T-helper 2 cell treated with Interferon-gamma antibody and Interleukin-4, amounts not matched to agents 5 μg/mL and 100 μg/mL, for 36 hours (primary cell): Measurements from ENCODE around the gene TBC1D8.

ENCODE experiments used
- DNase-seq: peaks from one replicate; pipeline ENCODE4 v3.0.0; 2021; ENCODE audit warnings: low spot score
- H3K27ac Mint-ChIP-seq: one replicate; pipeline ENCODE4 v1.8.0; 2021; ENCODE audit warnings: mild to moderate bottlenecking, mixed read lengths
- H3K27me3 Mint-ChIP-seq: one replicate; pipeline ENCODE4 v1.8.0; 2021; ENCODE audit warnings: low read depth, mixed read lengths
- H3K36me3 Mint-ChIP-seq: one replicate; pipeline ENCODE4 v1.8.0; 2021; ENCODE audit warnings: low read depth, mixed read lengths
- H3K4me1 Mint-ChIP-seq: one replicate; pipeline ENCODE4 v1.8.0; 2021; ENCODE audit warnings: low read depth, mixed read lengths
- H3K4me3 Mint-ChIP-seq: one replicate; pipeline ENCODE4 v1.8.0; 2022; ENCODE audit warnings: mild to moderate bottlenecking, moderate library complexity, mixed read lengths
- H3K9me3 Mint-ChIP-seq: one replicate; pipeline ENCODE4 v1.8.0; 2021; ENCODE audit warnings: mixed read lengths

The TBC1D8 gene

GRCh38 chr2:100999995-101000394, 151.2 kb downstream of the TBC1D8 start:
- Mint-ChIP-seq H3K27ac (no peak overlapping the region), H3K36me3 (peaks cover 33% of the 10 kb centered on the region), H3K27me3 (no peaks in the 10 kb centered on the region), H3K4me1 (peaks cover 27% of the 10 kb centered on the region), H3K9me3 (peaks cover 6% of the 10 kb centered on the region), H3K4me3 (no peak overlapping the region)
- DNase-seq: no peak

GRCh38 chr2:100998235-100998573, 153.0 kb downstream of the TBC1D8 start:
- peaks cover 6% of the 10 kb centered on the region for H3K9me3 Mint-ChIP-seq
- H3K36me3 Mint-ChIP-seq: peaks cover 15% of the 10 kb centered on the region
- DNase-seq: no peak
- H3K27ac Mint-ChIP-seq: no peak overlapping the region
- no peak overlapping the region for H3K4me3 Mint-ChIP-seq
- H3K27me3 Mint-ChIP-seq: no peaks in the 10 kb centered on the region
- peaks cover 11% of the 10 kb centered on the region for H3K4me1 Mint-ChIP-seq

- no peaks in the 10 kb centered on the region for H3K27me3 Mint-ChIP-seq
- DNase-seq: no peak
- H3K4me1 Mint-ChIP-seq: peaks cover 9% of the 10 kb centered on the region
- H3K4me3 Mint-ChIP-seq: no peak overlapping the region
- peaks cover 9% of the 10 kb centered on the region for H3K36me3 Mint-ChIP-seq
- peaks cover 6% of the 10 kb centered on the region for H3K9me3 Mint-ChIP-seq
- no peak overlapping the region for H3K27ac Mint-ChIP-seq
Observed at GRCh38 chr2:100997509-100998234, 153.5 kb downstream of the TBC1D8 start.

- Mint-ChIP-seq H3K4me3 (no peak overlapping the region), H3K4me1 (peaks cover 4% of the 10 kb centered on the region), H3K36me3 (no peaks in the 10 kb centered on the region), H3K27me3 (no peaks in the 10 kb centered on the region), H3K9me3 (no peaks in the 10 kb centered on the region), H3K27ac (peak overlapping the region; percentile 26)
- DNase-seq: no peak
Observed at GRCh38 chr2:100995309-100996075, 155.7 kb downstream of the TBC1D8 start.

- H3K9me3 Mint-ChIP-seq: no peaks in the 10 kb centered on the region
- no peak for DNase-seq
- H3K36me3 Mint-ChIP-seq: no peaks in the 10 kb centered on the region
- H3K4me1 Mint-ChIP-seq: peaks cover 4% of the 10 kb centered on the region
- H3K27me3 Mint-ChIP-seq: no peaks in the 10 kb centered on the region
- H3K4me3 Mint-ChIP-seq: no peak overlapping the region
- no peak overlapping the region for H3K27ac Mint-ChIP-seq
Observed at GRCh38 chr2:100993294-100993693, 157.9 kb downstream of the TBC1D8 start.

- H3K27me3 Mint-ChIP-seq: no peaks in the 10 kb centered on the region
- H3K36me3 Mint-ChIP-seq: no peaks in the 10 kb centered on the region
- no peak for DNase-seq
- no peaks in the 10 kb centered on the region for H3K9me3 Mint-ChIP-seq
- no peak overlapping the region for H3K27ac Mint-ChIP-seq
- H3K4me3 Mint-ChIP-seq: no peak overlapping the region
- H3K4me1 Mint-ChIP-seq: peaks cover 4% of the 10 kb centered on the region
Observed at GRCh38 chr2:100992262-100992661, 158.9 kb downstream of the TBC1D8 start.

- Mint-ChIP-seq H3K4me1 (peaks cover 4% of the 10 kb centered on the region), H3K27ac (no peak overlapping the region)
Observed at GRCh38 chr2:100991404-100991773, 159.8 kb downstream of the TBC1D8 start.

GRCh38 chr2:100990650-100991403, 160.4 kb downstream of the TBC1D8 start:
- Mint-ChIP-seq H3K9me3 (no peaks in the 10 kb centered on the region), H3K27ac (no peak overlapping the region), H3K4me3 (no peak overlapping the region), H3K4me1 (peaks cover 4% of the 10 kb centered on the region), H3K27me3 (no peaks in the 10 kb centered on the region), H3K36me3 (no peaks in the 10 kb centered on the region)
- DNase-seq: no peak

More at GRCh38 chr2:100991404-100991773, 159.8 kb downstream of the TBC1D8 start:
- no peaks in the 10 kb centered on the region for H3K36me3 Mint-ChIP-seq
- no peak overlapping the region for H3K4me3 Mint-ChIP-seq
- no peaks in the 10 kb centered on the region for H3K9me3 Mint-ChIP-seq
- DNase-seq: no peak
- no peaks in the 10 kb centered on the region for H3K27me3 Mint-ChIP-seq

GRCh38 chr2:100990166-100990565, 161.0 kb downstream of the TBC1D8 start:
- no peaks in the 10 kb centered on the region for H3K9me3 Mint-ChIP-seq
- no peaks in the 10 kb centered on the region for H3K36me3 Mint-ChIP-seq
- H3K27ac Mint-ChIP-seq: no peak overlapping the region
- no peak for DNase-seq
- H3K4me3 Mint-ChIP-seq: no peak overlapping the region
- no peaks in the 10 kb centered on the region for H3K27me3 Mint-ChIP-seq
- H3K4me1 Mint-ChIP-seq: peaks cover 4% of the 10 kb centered on the region

GRCh38 chr2:100989666-100990065, 161.5 kb downstream of the TBC1D8 start:
- peaks cover 5% of the 10 kb centered on the region for H3K4me1 Mint-ChIP-seq
- no peak overlapping the region for H3K27ac Mint-ChIP-seq
- DNase-seq: no peak
- no peaks in the 10 kb centered on the region for H3K36me3 Mint-ChIP-seq
- H3K27me3 Mint-ChIP-seq: peaks cover 2% of the 10 kb centered on the region
- H3K4me3 Mint-ChIP-seq: no peak overlapping the region
- H3K9me3 Mint-ChIP-seq: no peaks in the 10 kb centered on the region

GRCh38 chr2:100988630-100989417, 162.4 kb downstream of the TBC1D8 start:
- no peaks in the 10 kb centered on the region for H3K9me3 Mint-ChIP-seq
- H3K4me1 Mint-ChIP-seq: peaks cover 5% of the 10 kb centered on the region
- no peak overlapping the region for H3K4me3 Mint-ChIP-seq
- H3K36me3 Mint-ChIP-seq: no peaks in the 10 kb centered on the region
- no peak overlapping the region for H3K27ac Mint-ChIP-seq
- DNase-seq: no peak
- peaks cover 2% of the 10 kb centered on the region for H3K27me3 Mint-ChIP-seq

- H3K36me3 Mint-ChIP-seq: no peaks in the 10 kb centered on the region
- no peaks in the 10 kb centered on the region for H3K9me3 Mint-ChIP-seq
- no peak overlapping the region for H3K27ac Mint-ChIP-seq
- H3K27me3 Mint-ChIP-seq: peaks cover 2% of the 10 kb centered on the region
- DNase-seq: no peak
- peaks cover 5% of the 10 kb centered on the region for H3K4me1 Mint-ChIP-seq
- no peak overlapping the region for H3K4me3 Mint-ChIP-seq
Observed at GRCh38 chr2:100987974-100988373, 163.2 kb downstream of the TBC1D8 start.

GRCh38 chr2:100987536-100987935, 163.6 kb downstream of the TBC1D8 start:
- no peaks in the 10 kb centered on the region for H3K36me3 Mint-ChIP-seq
- H3K9me3 Mint-ChIP-seq: no peaks in the 10 kb centered on the region
- DNase-seq: no peak
- H3K4me1 Mint-ChIP-seq: peaks cover 5% of the 10 kb centered on the region
- H3K27me3 Mint-ChIP-seq: peaks cover 2% of the 10 kb centered on the region
- H3K27ac Mint-ChIP-seq: no peak overlapping the region
- no peak overlapping the region for H3K4me3 Mint-ChIP-seq
